Inferior parietal cortex (tissue), 1 donor: ENCODE data around the gene PRDM15.

ENCODE experiments used
- DNase-seq: peaks from one replicate; pipeline ENCODE4 v3.0.0-alpha.2; 2016; ENCODE audit errors: extremely low spot score

Gene PRDM15

DNA sequence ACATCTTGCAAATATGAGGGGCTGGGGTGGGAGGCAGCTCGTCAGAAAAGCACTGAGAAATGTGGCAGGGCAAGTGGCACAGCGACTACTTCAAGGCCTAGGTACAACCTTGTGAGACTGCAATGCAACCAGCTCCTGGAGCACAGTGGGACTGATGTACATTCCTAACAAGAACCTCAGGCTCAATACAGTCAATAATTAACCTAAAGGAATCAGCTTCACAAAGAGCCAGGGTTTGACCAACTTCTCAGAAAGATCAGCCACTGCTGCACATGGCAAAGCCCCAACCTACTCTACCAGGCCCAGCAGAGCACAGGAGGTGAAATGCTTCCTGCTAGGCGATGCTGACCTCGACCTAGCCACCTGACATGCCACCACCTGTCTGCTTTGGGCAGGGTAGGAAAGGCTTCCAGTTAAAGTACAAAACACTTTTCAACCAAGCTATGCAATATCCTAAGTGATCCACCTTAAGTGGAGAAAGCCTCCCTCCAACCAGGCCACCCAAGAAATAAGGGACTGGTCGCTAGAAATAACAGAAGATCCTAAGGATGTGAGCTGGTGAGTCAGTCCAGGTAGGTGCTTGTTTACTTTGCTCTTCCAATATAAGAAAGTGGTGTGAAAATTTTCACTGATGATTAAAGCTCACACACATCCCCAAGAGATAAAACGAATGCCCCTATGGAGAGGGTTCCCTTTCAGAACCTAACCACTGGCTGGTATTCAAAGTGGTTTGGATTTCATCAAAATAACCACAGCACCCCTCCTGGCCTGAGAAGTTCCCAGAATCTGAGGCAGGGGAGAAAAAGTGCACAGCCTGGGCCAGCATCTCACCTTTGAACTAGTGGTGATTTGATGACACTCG is 114.4 kb downstream of the PRDM15 start:
- DNase-seq, result no peak

- no peak for DNase-seq
Observed at GRCh38 chr21:41763996-41764395, 115.1 kb downstream of the PRDM15 start.

DNA sequence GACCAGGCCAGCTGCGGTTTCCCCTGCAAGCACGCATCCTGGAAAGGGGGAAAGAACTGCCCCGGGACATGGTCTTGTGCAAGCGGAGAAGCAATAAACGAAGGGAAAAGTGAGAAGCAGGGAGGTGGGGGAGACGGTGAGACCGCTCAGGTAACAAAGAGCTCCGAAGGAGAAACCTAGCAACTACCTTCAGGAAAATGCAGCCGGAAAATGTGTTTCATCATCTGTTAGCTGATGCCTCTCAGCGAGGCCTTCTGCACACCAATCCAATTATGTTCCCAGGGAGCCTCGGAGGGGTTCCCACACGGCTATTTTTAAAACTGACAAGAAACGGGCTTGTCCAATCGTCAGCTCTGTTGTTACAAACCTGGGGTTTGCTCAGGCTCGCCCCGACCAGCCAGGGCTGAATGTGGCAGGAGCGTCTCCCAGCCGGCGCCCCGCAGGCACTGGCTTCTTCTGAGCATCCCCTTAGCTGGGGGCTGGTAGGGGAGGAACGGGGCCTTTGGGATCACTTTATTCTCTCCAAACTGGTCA is 115.7 kb downstream of the PRDM15 start:
- DNase-seq, result no peak

DNA sequence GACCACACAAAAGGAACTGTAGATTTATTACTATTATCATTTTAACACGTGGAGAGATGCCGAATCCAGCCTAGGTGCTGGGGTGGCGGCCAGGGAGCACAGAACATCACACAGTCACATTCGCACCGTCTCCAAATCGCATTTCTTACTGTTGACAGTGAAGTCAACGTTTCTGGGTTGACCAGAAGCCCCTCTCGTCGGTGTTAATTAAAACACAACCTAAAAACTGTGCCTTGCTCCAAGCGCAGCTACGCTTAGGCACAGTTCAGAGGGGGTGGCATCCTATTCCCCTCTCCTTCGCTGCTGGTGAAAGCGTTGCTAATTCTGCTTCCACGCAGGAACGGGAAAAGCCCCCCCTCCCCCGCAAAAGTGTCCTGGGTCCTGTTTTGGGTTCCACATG is 116.4 kb downstream of the PRDM15 start:
- DNase-seq, result no peak

DNA sequence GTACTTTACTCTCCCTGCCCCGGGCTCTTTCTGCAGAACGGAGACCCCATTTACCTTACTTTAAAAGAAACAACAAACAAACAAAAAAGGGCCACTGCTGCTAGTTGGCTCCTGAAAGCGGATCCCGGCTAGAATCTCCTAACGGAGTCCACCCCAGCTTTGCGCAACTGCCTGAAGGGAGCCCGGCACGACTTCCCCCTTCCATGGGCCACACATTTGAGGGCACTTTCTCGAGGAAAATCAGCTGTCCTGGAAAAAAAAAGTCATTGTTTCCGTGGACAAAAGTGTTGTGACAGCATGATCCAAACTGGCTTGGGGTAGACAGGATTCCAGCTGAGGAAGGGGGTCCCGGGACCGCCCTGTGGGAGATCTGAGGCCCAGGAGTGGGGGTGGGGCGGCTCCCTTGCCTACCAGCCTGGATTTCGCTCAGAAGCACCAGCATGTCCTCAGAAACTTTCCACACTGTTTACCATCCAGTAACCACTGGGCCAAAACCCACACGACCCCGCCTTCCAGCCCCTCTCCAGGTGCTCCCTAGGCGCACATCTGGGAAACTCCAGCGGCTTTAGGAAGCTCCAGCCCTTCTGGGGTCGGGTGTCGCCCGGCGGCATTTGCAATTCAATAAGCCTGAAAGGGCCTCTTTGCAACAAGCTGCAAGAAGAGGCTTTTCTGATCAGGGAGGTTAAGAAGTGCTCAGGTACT is 117.1 kb downstream of the PRDM15 start:
- DNase-seq, result no peak

DNA sequence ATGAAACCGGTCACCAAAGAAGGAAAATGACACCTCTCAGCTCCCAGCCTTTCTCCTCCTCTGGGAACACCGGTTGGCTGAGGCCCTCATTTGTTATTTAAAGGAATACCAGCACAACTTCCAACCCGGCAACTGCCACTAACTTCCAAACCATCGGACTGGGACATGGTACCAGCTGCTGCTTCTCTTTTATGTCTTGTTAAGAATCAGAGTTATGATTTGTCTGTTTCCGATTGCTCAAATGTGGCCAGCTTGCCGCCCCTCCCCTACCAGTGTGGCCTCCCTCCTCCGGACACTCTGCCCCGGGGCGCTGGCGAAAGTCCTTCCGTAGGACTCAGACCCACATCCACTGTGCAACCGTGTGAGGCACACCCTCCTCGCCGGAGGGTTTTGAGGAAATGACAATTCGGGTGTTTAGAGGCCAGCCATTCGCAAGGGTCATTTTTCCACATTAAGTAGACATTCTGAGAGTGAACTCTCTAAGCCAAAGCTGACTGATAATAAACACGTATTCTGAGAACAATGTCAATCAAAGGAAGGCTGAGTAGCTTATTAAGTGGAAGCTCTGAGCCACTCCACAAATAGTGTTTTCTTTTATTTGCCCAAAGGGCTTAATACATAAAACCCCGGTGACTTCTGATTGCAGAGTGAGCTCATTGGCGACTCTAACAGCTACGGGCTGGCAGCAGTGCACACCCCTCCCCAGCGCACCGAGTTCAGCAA is 117.8 kb downstream of the PRDM15 start:
- no peak for DNase-seq

GRCh38 chr21:41760411-41760810 is 118.7 kb downstream of the PRDM15 start:
- DNase-seq, result no peak

- no peak for DNase-seq
Observed at GRCh38 chr21:41759926-41760325, 119.2 kb downstream of the PRDM15 start.

DNA sequence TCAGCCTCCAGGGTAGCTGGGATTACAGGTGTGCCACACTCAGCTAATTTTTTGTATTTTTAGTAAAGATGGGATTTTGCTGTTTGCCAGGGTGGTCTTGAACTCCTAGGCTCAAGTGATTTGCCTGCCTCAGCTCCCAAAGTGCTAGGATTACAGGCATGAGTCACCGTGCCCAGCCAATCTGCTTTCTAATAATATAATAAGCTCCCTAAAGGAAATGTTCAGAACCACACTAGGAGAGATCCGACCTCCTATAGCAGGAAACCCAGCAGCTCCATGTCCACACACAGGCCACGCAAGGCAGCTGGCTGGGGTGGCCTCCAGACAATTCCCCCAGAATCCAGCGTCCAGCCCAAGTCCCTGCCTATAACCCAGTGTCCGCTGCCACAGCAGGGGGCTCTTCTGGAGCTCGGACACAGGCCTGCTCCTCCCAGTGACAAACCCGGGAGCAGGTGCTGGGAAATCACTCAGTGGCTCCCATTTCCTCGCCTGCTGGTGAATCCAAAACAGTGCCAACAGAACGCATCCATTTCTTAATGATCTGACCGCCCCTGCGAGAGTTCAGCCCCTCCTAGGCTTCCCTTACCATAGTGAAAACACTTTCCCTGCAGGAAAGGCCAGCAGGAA is 119.8 kb downstream of the PRDM15 start:
- no peak for DNase-seq

- DNase-seq, result no peak
Observed at GRCh38 chr21:41758550-41758949, 120.6 kb downstream of the PRDM15 start.

- no peak for DNase-seq
Observed at GRCh38 chr21:41755934-41756773, 123.0 kb downstream of the PRDM15 start.

GRCh38 chr21:41755258-41755933 is 123.7 kb downstream of the PRDM15 start:
- DNase-seq, result no peak

- DNase-seq, result no peak
Observed at GRCh38 chr21:41754479-41754891, 124.7 kb downstream of the PRDM15 start.

DNA sequence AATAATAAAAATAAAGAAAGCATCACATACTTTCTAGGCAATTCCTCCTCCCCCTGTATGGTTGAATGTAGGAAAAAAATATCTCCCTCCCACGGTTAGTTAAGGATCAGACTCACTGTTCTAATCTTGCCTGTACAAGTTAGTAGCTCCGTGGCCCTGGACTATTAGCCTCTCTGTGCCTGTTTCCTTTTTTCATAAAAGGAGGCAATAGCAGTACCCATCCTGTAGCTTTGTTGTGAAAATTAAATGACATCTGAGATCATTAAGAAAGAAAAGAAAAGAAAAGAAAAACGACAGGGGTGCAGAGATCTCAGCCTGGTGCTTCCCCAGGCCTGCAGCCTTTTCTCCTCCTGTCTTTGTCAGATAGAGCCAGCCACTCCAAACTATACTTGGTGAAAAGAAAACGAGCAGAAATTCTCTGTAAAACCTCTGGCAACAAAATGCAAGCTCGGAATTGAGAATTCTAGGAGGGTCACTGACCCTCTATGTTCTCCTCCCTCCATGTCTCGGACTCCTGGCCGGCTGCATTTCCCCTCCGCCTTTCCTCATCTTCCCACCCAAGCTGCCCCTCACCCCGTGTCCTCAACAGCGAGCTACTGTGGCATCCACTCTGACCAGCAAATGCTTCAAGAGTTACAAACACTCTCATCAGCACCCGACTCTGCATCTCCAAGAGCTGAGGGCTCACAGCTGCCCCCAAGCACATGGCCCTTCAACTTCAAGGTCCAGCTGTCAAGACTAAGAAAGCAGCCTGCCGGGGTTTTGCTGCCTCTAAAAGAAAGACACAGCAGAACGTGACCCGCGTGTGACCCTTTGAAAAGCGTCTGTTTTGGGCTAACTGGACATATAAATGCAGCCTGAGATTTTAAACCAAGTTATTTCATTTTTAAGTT is 125.9 kb downstream of the PRDM15 start:
- no peak for DNase-seq

DNA sequence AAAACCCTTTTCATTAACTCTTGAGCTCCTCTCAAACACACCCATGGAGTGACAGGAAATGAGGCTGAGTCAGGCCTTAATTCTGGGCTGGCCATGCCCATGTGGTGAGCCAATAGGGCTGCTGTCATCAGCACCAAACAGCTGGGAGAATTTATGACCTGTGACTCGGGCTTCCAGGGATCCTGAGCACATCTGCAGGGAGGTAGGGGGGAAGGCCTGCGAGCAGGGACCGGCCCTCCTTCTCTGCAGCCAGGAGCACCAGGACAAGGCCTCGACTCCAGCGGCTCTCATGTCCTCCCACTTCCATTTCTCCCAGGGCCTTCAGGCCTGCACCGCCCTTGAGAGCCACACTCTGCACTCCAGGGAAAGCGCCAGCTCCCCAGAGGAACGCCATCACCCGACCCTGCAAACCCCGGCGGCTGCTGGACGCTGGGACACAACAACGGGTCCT is 126.9 kb downstream of the PRDM15 start:
- no peak for DNase-seq

DNA sequence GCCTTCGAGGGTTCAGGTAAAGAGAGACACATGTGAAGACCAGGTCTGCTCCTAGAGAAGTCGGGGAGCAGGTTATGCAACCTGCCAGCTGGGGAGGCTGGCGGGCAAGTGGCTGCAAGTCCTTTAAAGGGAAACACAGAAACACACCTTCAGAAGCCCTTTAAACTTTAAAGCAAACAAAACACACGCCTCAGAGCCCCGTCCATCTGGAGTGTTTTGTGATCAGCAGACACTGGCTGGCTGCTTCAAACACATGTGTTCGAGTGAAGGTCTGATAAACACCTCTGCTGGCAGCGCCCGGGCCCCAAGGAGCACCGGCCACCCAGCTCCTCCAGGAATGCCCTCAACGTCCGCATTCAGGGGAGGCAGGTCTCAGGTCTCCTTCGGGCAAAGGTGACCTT is 127.5 kb downstream of the PRDM15 start:
- no peak for DNase-seq

GRCh38 chr21:41750532-41751151 is 128.5 kb downstream of the PRDM15 start:
- DNase-seq, result no peak

GRCh38 chr21:41750051-41750450 is 129.1 kb downstream of the PRDM15 start:
- no peak for DNase-seq

DNA sequence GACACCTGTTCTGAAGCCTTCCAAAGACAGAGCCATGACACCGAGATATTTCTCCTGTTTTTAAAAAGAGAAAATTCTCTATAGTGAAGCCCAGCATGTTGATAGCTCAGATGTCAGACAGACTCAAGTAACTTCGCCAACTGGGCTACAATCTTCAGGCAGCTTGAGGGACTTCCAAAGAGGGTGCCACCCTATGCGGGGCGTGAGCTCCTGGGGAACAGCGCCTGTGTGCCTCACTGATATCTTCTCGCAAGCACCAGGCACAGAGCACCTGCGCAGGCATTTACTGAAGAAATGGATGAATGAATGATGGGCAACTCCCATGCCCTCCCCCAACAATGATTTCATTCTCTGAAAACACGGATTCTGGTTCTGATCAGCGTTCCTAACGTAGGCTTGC is 129.9 kb downstream of the PRDM15 start:
- DNase-seq, result no peak
